GM18517 (cell line): ENCODE measurements around the gene CD38.

Source experiments
- ATAC-seq: cut with Tn5 transposase; IDR thresholded peaks from one replicate; pipeline ENCODE4 v1.9.1; 2021; ENCODE audit warnings: mild to moderate bottlenecking, moderate library complexity; ENCODE audit not compliant: unreplicated experiment

CD38 gene

DNA sequence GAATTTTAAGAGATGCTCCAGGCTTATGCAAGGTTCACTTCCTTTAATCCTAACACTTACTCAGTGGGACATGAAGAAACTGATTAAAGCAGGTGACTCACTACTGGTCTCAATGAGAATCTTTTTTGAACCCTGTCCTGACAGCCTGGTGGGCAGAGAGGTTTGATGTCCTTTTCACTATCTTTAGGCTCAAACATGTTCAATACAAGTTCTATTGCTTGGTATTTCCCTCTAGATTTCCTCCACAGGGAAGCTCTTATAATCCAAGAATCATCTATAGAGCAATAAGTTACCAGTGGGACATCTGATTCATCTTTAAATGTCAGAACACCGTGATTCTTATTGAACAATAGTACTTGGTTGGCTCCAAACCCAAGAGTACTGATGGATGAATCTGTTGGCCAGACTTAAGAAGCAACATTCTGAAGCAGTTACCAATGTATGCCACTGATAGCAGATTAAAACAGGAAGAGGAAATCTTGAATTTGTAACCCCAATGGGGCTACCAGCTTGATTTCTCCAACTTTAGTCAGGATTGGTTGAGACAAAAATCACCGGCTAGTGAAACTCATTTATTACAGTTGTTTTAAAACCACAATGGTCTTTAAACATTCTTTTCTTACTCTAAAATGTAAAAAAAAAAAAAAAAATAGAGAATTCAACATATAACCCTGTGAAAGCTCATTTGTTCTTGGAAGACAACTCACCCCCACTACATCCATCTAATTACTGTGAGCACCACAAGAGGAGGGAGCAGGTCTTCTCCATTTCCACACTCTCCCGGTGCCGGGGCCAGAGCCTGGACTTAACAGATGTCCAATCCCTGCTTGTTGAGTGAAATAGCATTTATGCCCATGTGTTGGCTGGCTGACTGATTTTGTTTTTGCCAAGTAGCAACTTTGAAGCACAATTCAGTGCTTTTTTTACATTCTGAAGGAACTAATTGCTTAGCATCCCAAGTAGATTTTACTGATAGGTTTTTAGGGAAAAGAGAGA, 117.1 kb downstream of the CD38 start:
- no peak for ATAC-seq

DNA sequence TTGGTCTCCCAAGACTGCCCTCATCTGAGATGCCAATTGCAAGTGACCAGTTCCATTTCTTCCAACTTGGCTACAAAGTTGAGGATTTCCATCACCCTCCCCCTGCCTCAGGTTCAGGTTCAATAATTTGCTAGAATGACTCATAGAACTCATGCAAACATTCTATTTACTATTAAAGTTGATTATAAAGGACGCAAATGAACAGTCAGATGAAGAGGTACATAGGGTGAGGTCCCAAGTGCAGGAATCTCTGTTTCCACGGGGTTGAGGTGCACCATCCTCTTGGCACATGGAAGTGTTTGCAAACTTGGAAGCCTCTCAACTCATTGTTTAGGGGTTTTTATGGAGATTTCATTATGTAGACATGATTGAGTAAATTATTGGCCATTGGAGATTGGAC, 119.4 kb downstream of the CD38 start:
- ATAC-seq, result no peak

DNA sequence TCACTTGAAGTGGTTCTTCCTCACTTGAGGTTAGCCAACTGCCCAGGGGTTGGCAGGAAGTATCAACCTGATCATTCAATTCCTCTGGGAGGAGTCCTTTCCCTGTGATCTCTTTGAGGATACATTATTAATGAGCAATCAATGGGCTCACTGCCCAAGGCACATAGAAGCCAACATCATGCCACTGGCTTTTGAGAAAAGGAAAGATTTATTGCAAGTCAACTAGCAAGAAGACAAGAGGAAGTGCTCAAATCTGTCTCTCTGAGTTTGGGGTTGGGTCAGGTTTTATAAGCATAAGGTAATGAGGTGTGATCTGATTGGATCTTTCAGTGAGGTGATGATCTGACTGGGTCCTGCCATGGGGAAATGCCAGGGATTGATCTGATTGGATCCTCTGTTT, 120.8 kb downstream of the CD38 start:
- no peak for ATAC-seq

DNA sequence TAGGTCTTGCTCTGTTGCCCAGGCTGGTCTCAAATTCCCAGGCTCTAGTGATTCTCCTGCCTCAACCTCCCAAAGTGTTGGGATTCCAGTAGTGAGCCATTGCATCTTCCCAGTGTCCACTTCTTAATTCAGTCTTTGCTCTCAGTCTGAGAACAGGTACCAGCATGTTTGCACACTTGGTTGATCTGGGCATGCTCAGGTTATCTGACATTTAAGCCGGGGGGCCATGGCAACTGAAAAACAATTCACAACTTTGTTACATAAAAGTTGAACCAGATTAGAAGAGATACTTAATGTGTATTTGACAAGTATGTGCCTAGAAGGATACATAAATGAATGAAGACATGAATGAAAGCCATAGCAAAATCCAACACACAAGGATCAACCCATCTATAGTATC, 121.4 kb downstream of the CD38 start:
- no peak for ATAC-seq

DNA sequence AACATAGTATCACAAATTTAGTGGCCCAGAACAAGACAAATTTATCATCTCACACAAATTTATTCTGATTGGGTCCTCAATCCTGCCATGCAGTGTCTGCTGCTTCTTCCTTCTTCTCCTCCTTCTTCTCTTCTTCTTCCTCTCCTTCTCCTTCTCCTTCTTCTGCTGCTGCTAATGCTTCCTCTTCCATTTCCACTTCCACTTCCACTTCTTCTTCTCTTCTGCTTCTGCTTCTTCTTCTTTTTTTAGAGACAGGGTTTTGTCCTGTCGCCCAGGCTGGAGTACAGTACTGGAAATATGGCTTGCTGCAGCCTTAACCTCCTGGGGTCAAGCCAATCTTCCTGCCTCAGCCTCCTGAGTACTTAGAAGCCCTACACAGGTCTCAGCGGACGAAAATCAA, 122.9 kb downstream of the CD38 start:
- no peak for ATAC-seq

DNA sequence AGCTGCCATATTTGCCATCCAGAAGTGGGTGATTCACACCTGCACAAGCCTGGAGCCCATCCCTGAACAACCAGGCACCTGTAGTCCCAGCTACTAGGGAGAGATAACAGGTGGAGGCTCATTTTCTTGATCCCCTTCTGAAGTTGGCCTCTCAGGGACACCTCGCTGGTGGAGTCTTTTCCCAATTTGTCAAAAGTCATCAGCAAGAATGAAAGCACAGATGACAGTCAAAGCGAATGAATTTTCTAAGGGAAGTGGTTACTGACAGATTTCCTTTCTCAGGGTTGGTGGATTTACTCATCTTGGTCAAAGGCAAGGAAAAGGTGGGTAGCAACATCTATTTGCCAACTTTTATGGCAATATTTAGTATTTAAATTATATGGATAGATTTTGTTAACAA, 123.9 kb downstream of the CD38 start:
- no peak for ATAC-seq

DNA sequence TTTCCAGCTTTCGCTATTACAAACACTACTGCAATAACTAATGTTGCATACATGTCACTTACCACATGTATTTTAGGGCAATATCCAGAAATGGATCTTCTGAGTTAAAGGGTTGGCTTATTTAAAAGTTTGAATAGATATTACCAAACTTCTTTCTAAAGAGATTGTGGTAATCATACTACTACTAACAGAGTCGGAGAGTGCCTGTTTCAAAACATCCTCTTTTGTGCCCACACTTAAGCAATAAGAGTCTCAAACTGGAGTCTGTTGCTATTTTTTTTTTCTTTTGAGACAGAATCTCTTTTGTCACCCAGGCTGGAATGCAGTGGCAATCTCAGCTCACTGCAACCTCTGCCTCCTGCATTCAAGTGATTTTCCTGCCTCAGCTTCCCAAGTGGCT, 124.6 kb downstream of the CD38 start:
- no peak for ATAC-seq
